K562 (cell line): ENCODE results near the gene NDRG4. TPM values are rescaled to one million over a fixed set of nuclear protein-coding genes. Genes with fewer than 3 reads are reported as not detected.

Source experiments
- ATAC-seq: fragments of 200-7000 bp; cut with Tn5 transposase; 3 replicates; pipeline ENCODE4 v1.9.1; 2020; ENCODE audit warnings: moderate library complexity
- BruUV-seq: library from RNA; stranded (reverse); fragments of 400-500 nt; replicated peaks from 2 replicates; lab custom pipeline; 2021; lab: Mats Ljungman, UMichigan
- CTCF ChIA-PET: fragments of 300-600 bp; formaldehyde crosslinking; extraction: SDS; loops from one replicate; lab custom pipeline; 2021; ENCODE audit warnings: low intra/inter-chr PET ratio; lab: Yijun Ruan, JAX
- POLR2A ChIA-PET: fragments of 300-600, 350-650 bp; sonication (Branson Sonifier 250); formaldehyde crosslinking; extraction: SDS; loops from one replicate; lab custom pipeline; 2021; ENCODE audit warnings: antibody characterized with exemption, inconsistent platforms; lab: Yijun Ruan, JAX
- DNase-seq, 4 experiments: peaks; one replicate each; pipeline versions ENCODE4 v3.0.0 to v3.0.0-alpha.2; 2011 to 2018; ENCODE audit warnings: low spot score in 3 of 4, mixed read lengths in 3 of 4; ENCODE audit errors: extremely low read depth in 1 of 4
- FAIRE-seq: peaks from 2 replicates; lab custom pipeline; 2011; peaks lifted over from hg19 to GRCh38; lab: Jason Lieb, UNC
- H2AFZ ChIP-seq: 2 replicates; pipeline ENCODE4 v1.6.0; 2011; ENCODE audit warnings: low read depth, low read length, control low read depth, inconsistent platforms
- H3K27ac ChIP-seq: fragments of 200-600 bp; 3 replicates; pipeline ENCODE4 v1.8.0; 2011; ENCODE audit warnings: low read depth, mild to moderate bottlenecking, control low read depth, inconsistent platforms, low read length, moderate library complexity, mixed read lengths; ENCODE audit errors: extremely low read depth
- H3K27me3 ChIP-seq, 2 experiments: fragments of 300-600 bp in 1 of 2; 2 replicates in 1 of 2; 3 replicates in 1 of 2; pipeline versions ENCODE4 v1.6.0 to v1.8.0; 2011; ENCODE audit warnings: inconsistent platforms in 2 of 2, low read length in 2 of 2, mild to moderate bottlenecking in 1 of 2, mixed read lengths in 1 of 2, moderate library complexity in 1 of 2; ENCODE audit not compliant: control insufficient read depth in 2 of 2, insufficient read depth in 2 of 2
- H3K36me3 ChIP-seq: fragments of 300-600 bp; 3 replicates; pipeline ENCODE4 v1.8.0; 2011; ENCODE audit warnings: mild to moderate bottlenecking, low read length, inconsistent platforms; ENCODE audit not compliant: control insufficient read depth, insufficient read depth
- H3K4me1 ChIP-seq, 2 experiments: fragments of 200-600 bp in 1 of 2; replicated peaks in 1 of 2; 2 replicates in 1 of 2; 3 replicates in 1 of 2; pipeline versions ENCODE4 v1.5.1 to v1.8.0; 2011; ENCODE audit warnings: inconsistent platforms in 2 of 2, low read length in 2 of 2, mild to moderate bottlenecking in 1 of 2, mixed read lengths in 1 of 2, moderate library complexity in 1 of 2; ENCODE audit not compliant: control insufficient read depth in 2 of 2, insufficient read depth in 2 of 2
- H3K4me2 ChIP-seq: 2 replicates; pipeline ENCODE4 v1.6.1; 2011; ENCODE audit warnings: low read length, control low read depth, inconsistent platforms, mixed read lengths; ENCODE audit not compliant: insufficient read depth
- H3K4me3 ChIP-seq: fragments of 200-600 bp; sonication (generic), shearing (Covaris generic); 2 replicates; pipeline ENCODE4 v1.5.1; 2016; ENCODE audit warnings: control low read depth, inconsistent platforms
- H3K79me2 ChIP-seq: fragments of 200-600 bp; 3 replicates; pipeline ENCODE4 v1.8.0; 2011; ENCODE audit warnings: low read length, inconsistent platforms; ENCODE audit not compliant: control insufficient read depth, insufficient read depth
- H3K9ac ChIP-seq, 2 experiments: 2 replicates each; pipeline versions ENCODE4 v1.6.0 to v1.6.1; 2011; ENCODE audit warnings: low read depth in 2 of 2, low read length in 2 of 2, control low read depth in 1 of 2, inconsistent platforms in 1 of 2, mild to moderate bottlenecking in 1 of 2, mixed read lengths in 1 of 2; ENCODE audit not compliant: insufficient read depth in 1 of 2
- H3K9me1 ChIP-seq: one replicate; pipeline ENCODE4 v1.6.0; 2011; ENCODE audit warnings: inconsistent platforms, mild to moderate bottlenecking, low read length, moderate library complexity; ENCODE audit not compliant: control insufficient read depth, insufficient read depth
- H3K9me3 ChIP-seq: replicated peaks from 2 replicates; pipeline ENCODE4 v1.5.1; 2011; ENCODE audit warnings: low read depth, low read length, inconsistent platforms; ENCODE audit not compliant: control insufficient read depth, insufficient read depth
- H4K20me1 ChIP-seq: replicated peaks from 2 replicates; pipeline ENCODE4 v1.6.1; 2011; ENCODE audit warnings: low read length, inconsistent platforms, mixed read lengths; ENCODE audit not compliant: control insufficient read depth, insufficient read depth
- BHLHE40 ChIP-seq: IDR thresholded peaks from 2 replicates; pipeline ENCODE4 v1.6.1; 2011; ENCODE audit warnings: low read length, improper control_type of control experiment
- CBFA2T2 ChIP-seq: fragments of 450-650 bp; conservative IDR thresholded peaks from 2 replicates; pipeline ENCODE4 v1.6.1; 2017; ENCODE audit warnings: mild to moderate bottlenecking
- CBFA2T3 ChIP-seq: fragments of 450-650 bp; IDR thresholded peaks from 2 replicates; pipeline ENCODE4 v1.6.1; 2017
- CEBPB ChIP-seq: fragments of 450-650 bp; IDR thresholded peaks from 2 replicates; pipeline ENCODE4 v1.6.1; 2016; ENCODE audit warnings: missing genetic modification characterization, missing compliant biosample characterization
- NCOA4 ChIP-seq: fragments of 450-650 bp; IDR thresholded peaks from 2 replicates; pipeline ENCODE4 v1.6.1; 2018; ENCODE audit warnings: mild to moderate bottlenecking; ENCODE audit not compliant: partially characterized antibody
- NCOR1 ChIP-seq: fragments of 450-650 bp; IDR thresholded peaks from 2 replicates; pipeline ENCODE4 v1.6.1; 2016; ENCODE audit warnings: mild to moderate bottlenecking, moderate library complexity
- NR1H2 ChIP-seq: sonication (generic); formaldehyde crosslinking; IDR thresholded peaks from 2 replicates; pipeline ENCODE4 v1.4.0; 2020; ENCODE audit warnings: mild to moderate bottlenecking, missing genetic modification reagents
- TCF3 ChIP-seq: sonication (generic); formaldehyde crosslinking; IDR thresholded peaks from 2 replicates; pipeline ENCODE4 v1.4.0; 2020; ENCODE audit warnings: mild to moderate bottlenecking, missing genetic modification reagents
- TEAD4 ChIP-seq, 2 experiments: sonication (generic) in 1 of 2; formaldehyde crosslinking in 1 of 2; IDR thresholded peaks; 2 replicates each; pipeline versions ENCODE4 v1.6.1 to v1.8.0; 2012 to 2022; ENCODE audit warnings: borderline replicate concordance in 1 of 2, inconsistent platforms in 1 of 2, low read length in 1 of 2, mild to moderate bottlenecking in 1 of 2, missing genetic modification reagents in 1 of 2
- YBX1 ChIP-seq: fragments of 450-650 bp; IDR thresholded peaks from 2 replicates; pipeline ENCODE4 v1.7.1; 2016; ENCODE audit warnings: mild to moderate bottlenecking
- ZNF780A ChIP-seq: fragments of 250-450 bp; sonication (Bioruptor Pico); IDR thresholded peaks from 2 replicates; pipeline ENCODE4 v1.5.0; 2021; ENCODE audit warnings: mild to moderate bottlenecking
- WGBS: fragments of 100-300 bp; shearing (Covaris generic); methylation state at CpG from one replicate; pipeline ENCODE4 v1.1.6; 2016; ENCODE audit warnings: low coverage, mixed read lengths; ENCODE audit not compliant: insufficient coverage; ENCODE audit errors: missing lambda C conversion rate; 5-methylcytosine and 5-hydroxymethylcytosine counted together
- in situ Hi-C: fragments of 300-500 bp; cut with MboI; formaldehyde crosslinking; loops from 4 replicates; pipeline ENCODE4 v1.15.0; 2018; ENCODE audit warnings: inconsistent platforms, mixed read lengths
- intact Hi-C: fragments of 100-400 bp; cut with micrococcal nuclease; formaldehyde crosslinking; loops from 2 replicates; pipeline ENCODE4 v1.14.2; 2022
- polyA plus RNA-seq, 8 experiments: library from polyadenylated mRNA; depleted of rRNA in 4 of 8; stranded (reverse) in 5 of 8; unstranded in 3 of 8; fragments of >200 nt; fragmentation: Nextera tagmentation in 2 of 8; fragmentation: Illumina TruSeq in 1 of 8; extraction: Ambion mirVana in 2 of 8; extraction: Trizol in 1 of 8; gene quantifications; 2 replicates each; pipeline versions ENCODE4 v1.2.1 to v1.2.3, GENCODE V29; 2011 to 2014; ENCODE audit warnings: inconsistent platforms in 1 of 8, missing spikeins in 1 of 8
- total RNA-seq, 7 experiments: library from RNA; depleted of rRNA in 6 of 7; stranded (reverse); fragments of >200 nt in 6 of 7; fragmentation: Illumina TruSeq in 2 of 7; extraction: Trizol in 2 of 7; gene quantifications; 2 replicates each; pipeline versions ENCODE4 v1.2.1 to v1.2.3, GENCODE V29; 2011 to 2021; ENCODE audit warnings: low replicate concordance in 1 of 7
- TF ChIP-seq, protein P1 (sequence below), 2 experiments: IDR thresholded peaks in 1 of 2; conservative IDR thresholded peaks in 1 of 2; 2 replicates each; pipeline ENCODE4 v1.6.1; 2016; ENCODE audit warnings: low read depth in 2 of 2, mild to moderate bottlenecking in 1 of 2, missing compliant biosample characterization in 1 of 2, missing genetic modification characterization in 1 of 2, moderate library complexity in 1 of 2
- TF ChIP-seq, protein P2 (sequence below): sonication (generic); formaldehyde crosslinking; IDR thresholded peaks from 2 replicates; pipeline ENCODE4 v1.8.0; 2022; ENCODE audit warnings: missing genetic modification reagents, mild to moderate bottlenecking, moderate library complexity, borderline replicate concordance
- TF ChIP-seq, protein P3 (sequence below): fragments of 250-450 bp; sonication (Bioruptor Pico); IDR thresholded peaks from 2 replicates; pipeline ENCODE4 v1.8.0; 2022; ENCODE audit warnings: moderate library complexity, mild to moderate bottlenecking, inconsistent platforms
- TF ChIP-seq, protein P4 (sequence below): fragments of 250-450 bp; sonication (Bioruptor Pico); IDR thresholded peaks from 2 replicates; pipeline ENCODE4 v1.8.0; 2022; ENCODE audit warnings: moderate library complexity, mild to moderate bottlenecking, inconsistent platforms

Gene NDRG4
- total and polyA plus RNA-seq, 9 of the 15 experiments (the other 6 are each of a cell fraction or from before 2014, with no cell fraction given) = 0.06 to 0.95 (median 0.28) TPM

DNA sequence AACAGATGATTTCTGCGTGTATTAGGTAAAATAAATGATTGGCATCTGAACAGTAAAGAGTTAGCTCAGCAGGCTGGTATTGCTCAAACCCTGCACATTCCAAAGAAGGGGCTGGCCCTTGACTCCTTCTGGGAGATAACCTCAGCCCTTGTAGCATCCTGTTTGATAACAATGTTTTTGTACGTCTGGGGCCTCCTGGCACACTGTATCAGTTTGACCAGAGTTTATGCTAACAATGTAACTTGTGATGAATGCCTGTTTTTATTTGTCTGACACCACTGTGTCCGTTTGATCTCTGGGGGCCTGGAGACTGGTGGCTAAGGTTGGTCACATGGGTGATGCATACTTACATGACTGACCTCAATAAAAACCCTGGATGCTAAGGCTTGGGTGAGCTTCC, 43.8 kb upstream of the NDRG4 start:
- H3K9me3 ChIP-seq = no peaks in the 10 kb centered on the region
- H3K79me2 ChIP-seq = no peaks in the 10 kb centered on the region
- no peak overlapping the region for H3K9ac ChIP-seq
- TF ChIP-seq, protein P1, sequence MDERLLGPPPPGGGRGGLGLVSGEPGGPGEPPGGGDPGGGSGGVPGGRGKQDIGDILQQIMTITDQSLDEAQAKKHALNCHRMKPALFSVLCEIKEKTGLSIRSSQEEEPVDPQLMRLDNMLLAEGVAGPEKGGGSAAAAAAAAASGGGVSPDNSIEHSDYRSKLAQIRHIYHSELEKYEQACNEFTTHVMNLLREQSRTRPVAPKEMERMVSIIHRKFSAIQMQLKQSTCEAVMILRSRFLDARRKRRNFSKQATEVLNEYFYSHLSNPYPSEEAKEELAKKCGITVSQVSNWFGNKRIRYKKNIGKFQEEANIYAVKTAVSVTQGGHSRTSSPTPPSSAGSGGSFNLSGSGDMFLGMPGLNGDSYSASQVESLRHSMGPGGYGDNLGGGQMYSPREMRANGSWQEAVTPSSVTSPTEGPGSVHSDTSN (CRISPR knock-in tag; IDR thresholded peaks at IDR 0.05; ENCODE audit: low read depth) = no peak
- TF ChIP-seq, protein P1 (tag; conservative IDR thresholded peaks at IDR 0.05; ENCODE audit: low read depth) = no peak
- TF ChIP-seq CEBPB (peak; percentile 60), CBFA2T2 (peak; percentile 47; the same call in 1 of the 2 replicates), NCOR1 (peak; percentile 35; the same call in 1 of the 2 replicates), TCF3 (CRISPR knock-in tag) (peak; percentile 43; the same call in 1 of the 2 replicates), BHLHE40 (no peak), NR1H2 (CRISPR knock-in tag) (no peak), CBFA2T3 (peak; percentile 73), ZNF780A (CRISPR knock-in tag) (no peak), YBX1 (no peak), NCOA4 (no peak), TEAD4 (IDR thresholded peaks at IDR 0.05; ENCODE audit: low read length) (0 out of 2 replicates have a peak, but pooled peaks have one; percentile 8), TEAD4 (CRISPR knock-in tag; IDR thresholded peaks at IDR 0.05; ENCODE audit: borderline replicate concordance) (no peak)
- TF ChIP-seq, protein P2, sequence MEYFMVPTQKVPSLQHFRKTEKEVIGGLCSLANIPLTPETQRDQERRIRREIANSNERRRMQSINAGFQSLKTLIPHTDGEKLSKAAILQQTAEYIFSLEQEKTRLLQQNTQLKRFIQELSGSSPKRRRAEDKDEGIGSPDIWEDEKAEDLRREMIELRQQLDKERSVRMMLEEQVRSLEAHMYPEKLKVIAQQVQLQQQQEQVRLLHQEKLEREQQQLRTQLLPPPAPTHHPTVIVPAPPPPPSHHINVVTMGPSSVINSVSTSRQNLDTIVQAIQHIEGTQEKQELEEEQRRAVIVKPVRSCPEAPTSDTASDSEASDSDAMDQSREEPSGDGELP (CRISPR knock-in tag) = no peak
- TF ChIP-seq, protein P3, sequence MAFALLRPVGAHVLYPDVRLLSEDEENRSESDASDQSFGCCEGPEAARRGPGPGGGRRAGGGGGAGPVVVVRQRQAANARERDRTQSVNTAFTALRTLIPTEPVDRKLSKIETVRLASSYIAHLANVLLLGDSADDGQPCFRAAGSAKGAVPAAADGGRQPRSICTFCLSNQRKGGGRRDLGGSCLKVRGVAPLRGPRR (CRISPR knock-in tag) = no peak
- TF ChIP-seq, protein P4, sequence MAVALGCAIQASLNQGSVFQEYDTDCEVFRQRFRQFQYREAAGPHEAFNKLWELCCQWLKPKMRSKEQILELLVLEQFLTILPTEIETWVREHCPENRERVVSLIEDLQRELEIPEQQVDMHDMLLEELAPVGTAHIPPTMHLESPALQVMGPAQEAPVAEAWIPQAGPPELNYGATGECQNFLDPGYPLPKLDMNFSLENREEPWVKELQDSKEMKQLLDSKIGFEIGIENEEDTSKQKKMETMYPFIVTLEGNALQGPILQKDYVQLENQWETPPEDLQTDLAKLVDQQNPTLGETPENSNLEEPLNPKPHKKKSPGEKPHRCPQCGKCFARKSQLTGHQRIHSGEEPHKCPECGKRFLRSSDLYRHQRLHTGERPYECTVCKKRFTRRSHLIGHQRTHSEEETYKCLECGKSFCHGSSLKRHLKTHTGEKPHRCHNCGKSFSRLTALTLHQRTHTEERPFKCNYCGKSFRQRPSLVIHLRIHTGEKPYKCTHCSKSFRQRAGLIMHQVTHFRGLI (CRISPR knock-in tag) = no peak
- ATAC-seq = no peak
- peaks cover 0 to 12% of the 10 kb centered on the region in 2 experiments; a peak in 2 of 5 replicates for H3K4me1 ChIP-seq
- POLR2A ChIA-PET = no interaction called here
- H3K27ac ChIP-seq = no peak overlapping the region
- H3K36me3 ChIP-seq = no peaks in the 10 kb centered on the region
- peak in 1 of 4 experiments; percentile 13 for DNase-seq
- no peak overlapping the region for H3K4me3 ChIP-seq
- no TSS peak for BruUV-seq
- H2AFZ ChIP-seq = no peak overlapping the region
- no peaks in the 10 kb centered on the region for H4K20me1 ChIP-seq
- 0% methylated on average over 3 of the region's 3 CpGs for WGBS
- in situ Hi-C loops (no loop called here), intact Hi-C loops (no loop called here)
- no peaks in the 10 kb centered on the region for H3K9me1 ChIP-seq
- CTCF ChIA-PET = no interaction called here
- H3K27me3 ChIP-seq = peaks cover 0 to 17% of the 10 kb centered on the region in 2 experiments; a peak in 3 of 5 replicates
- no peak overlapping the region for H3K4me2 ChIP-seq
- FAIRE-seq = no peak
